ENCODE data around the gene GNG4. TPM values are rescaled to one million over a fixed set of nuclear protein-coding genes. Genes with fewer than 3 reads are reported as not detected.

The GNG4 gene
- total RNA-seq: 0.12 and 0.43 TPM in 2 replicates

DNA sequence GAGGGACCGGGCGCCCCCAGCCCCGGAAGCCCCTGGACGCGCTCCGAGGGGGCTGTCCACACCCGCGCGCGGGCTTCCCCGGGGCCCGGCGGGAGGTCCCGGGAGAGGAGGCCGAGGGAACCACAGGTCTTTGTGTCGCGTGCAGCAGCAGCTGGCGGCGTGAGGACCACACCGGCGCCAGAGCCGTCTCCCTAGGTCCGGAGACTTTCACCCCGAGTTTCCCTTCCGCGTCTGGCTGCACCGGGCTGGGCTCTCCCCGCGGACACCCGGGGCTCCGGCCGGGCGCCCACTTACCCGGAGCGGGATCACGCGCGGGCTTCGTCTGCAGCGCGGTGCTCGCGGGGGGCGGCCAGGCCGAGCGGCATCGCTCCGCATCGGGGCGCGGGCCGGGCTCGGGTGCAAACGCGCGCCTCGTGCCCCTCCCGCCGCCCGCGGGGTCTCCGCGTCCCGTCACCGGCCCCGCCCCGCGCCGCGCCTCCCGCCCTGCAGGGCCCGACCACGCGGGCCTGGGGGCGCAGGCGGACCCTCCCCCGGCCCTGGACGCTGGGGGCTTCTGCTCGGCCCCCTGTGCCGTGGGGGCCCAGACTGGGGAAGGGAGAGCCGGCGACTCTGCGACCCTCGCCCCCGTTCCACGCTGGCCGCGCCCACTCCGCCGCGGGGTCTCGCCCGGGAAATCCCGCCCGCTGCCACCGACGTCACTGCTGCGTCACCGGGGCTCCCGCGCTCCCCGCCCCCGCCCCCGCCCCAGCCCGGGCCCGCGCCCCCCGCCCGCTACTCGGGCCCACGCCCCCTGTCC is at the start of gene GNG4:
GNG4 (minus strand) TSS at position 417 of the 796 bp plus-strand sequence. CDS start 65,946 bp downstream, outside the sequence.
- TF ChIP-seq, protein P1, sequence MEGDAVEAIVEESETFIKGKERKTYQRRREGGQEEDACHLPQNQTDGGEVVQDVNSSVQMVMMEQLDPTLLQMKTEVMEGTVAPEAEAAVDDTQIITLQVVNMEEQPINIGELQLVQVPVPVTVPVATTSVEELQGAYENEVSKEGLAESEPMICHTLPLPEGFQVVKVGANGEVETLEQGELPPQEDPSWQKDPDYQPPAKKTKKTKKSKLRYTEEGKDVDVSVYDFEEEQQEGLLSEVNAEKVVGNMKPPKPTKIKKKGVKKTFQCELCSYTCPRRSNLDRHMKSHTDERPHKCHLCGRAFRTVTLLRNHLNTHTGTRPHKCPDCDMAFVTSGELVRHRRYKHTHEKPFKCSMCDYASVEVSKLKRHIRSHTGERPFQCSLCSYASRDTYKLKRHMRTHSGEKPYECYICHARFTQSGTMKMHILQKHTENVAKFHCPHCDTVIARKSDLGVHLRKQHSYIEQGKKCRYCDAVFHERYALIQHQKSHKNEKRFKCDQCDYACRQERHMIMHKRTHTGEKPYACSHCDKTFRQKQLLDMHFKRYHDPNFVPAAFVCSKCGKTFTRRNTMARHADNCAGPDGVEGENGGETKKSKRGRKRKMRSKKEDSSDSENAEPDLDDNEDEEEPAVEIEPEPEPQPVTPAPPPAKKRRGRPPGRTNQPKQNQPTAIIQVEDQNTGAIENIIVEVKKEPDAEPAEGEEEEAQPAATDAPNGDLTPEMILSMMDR (conservative IDR thresholded peaks at IDR 0.05; ENCODE audit: low read depth, low read length): no peak
- peak within 1 kb of the TSS; percentile 46 for H3K4me3 ChIP-seq (ENCODE audit: low read depth, low read length)
- DNase-seq (ENCODE audit: low read depth): no peak

GRCh38 chr1:235697508-235697907 is 47.9 kb upstream of the GNG4 start:
- TF ChIP-seq, protein P1 (conservative IDR thresholded peaks at IDR 0.05; ENCODE audit: low read depth, low read length): no peak

DNA sequence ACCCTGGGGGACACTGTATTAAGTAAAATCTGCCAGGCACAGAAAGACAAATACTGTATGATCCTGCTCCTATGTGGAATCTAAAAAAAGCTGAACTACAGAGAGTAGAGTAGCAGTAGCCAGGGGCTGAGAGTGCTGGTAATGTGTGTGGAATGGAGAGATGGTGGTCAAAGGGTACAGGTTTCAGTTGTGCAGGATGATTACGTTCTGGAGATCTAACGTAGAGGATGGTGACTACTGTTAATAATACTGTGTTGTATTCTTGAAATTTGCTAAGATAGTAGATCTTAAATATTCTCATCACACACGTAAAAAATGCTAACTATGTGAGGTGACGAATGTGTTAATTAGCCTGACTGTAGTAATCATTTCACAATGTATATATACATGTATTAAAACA is 39.8 kb upstream of the GNG4 start:
- DNase-seq (ENCODE audit: low read depth): no peak
- no peak overlapping the region for H3K4me3 ChIP-seq (ENCODE audit: low read depth, low read length)
- TF ChIP-seq, protein P1 (conservative IDR thresholded peaks at IDR 0.05; ENCODE audit: low read depth, low read length): no peak

More at GRCh38 chr1:235697508-235697907, 47.9 kb upstream of the GNG4 start:
- H3K4me3 ChIP-seq (ENCODE audit: low read depth, low read length): no peak overlapping the region
- DNase-seq (ENCODE audit: low read depth): no peak

- no peak for DNase-seq (ENCODE audit: low read depth)
- H3K4me3 ChIP-seq (ENCODE audit: low read depth, low read length): no peak overlapping the region
- TF ChIP-seq, protein P1 (conservative IDR thresholded peaks at IDR 0.05; ENCODE audit: low read depth, low read length): no peak
These were observed 38.5 kb upstream of the GNG4 start for GRCh38 chr1:235688096-235688495.

GRCh38 chr1:235683653-235684052 is 34.1 kb upstream of the GNG4 start:
- TF ChIP-seq, protein P1 (conservative IDR thresholded peaks at IDR 0.05; ENCODE audit: low read depth, low read length): no peak
- no peak for DNase-seq (ENCODE audit: low read depth)
- no peak overlapping the region for H3K4me3 ChIP-seq (ENCODE audit: low read depth, low read length)

GRCh38 chr1:235682216-235682615 is 32.6 kb upstream of the GNG4 start:
- TF ChIP-seq, protein P1 (conservative IDR thresholded peaks at IDR 0.05; ENCODE audit: low read depth, low read length): no peak
- H3K4me3 ChIP-seq (ENCODE audit: low read depth, low read length): no peak overlapping the region
- no peak for DNase-seq (ENCODE audit: low read depth)

- TF ChIP-seq, protein P1 (conservative IDR thresholded peaks at IDR 0.05; ENCODE audit: low read depth, low read length): no peak
- no peak overlapping the region for H3K4me3 ChIP-seq (ENCODE audit: low read depth, low read length)
- no peak for DNase-seq (ENCODE audit: low read depth)
These were observed 30.1 kb upstream of the GNG4 start for GRCh38 chr1:235679644-235680043.

Data from epithelial cell of proximal tubule (primary cell).